ENCODE measurements around the gene BCL11B. TPM values are rescaled to one million over a fixed set of nuclear protein-coding genes. Genes with fewer than 3 reads are reported as not detected.

The BCL11B gene
- total and polyA plus RNA-seq, 2 of the 8 experiments (the other 6 are each of a cell fraction or from before 2014, with no cell fraction given) = 0.63 to 5.9 TPM

- TF ChIP-seq RBBP5 (IDR thresholded peaks at IDR 0.05; ENCODE audit: borderline replicate concordance, low read depth, low read length) (no peak), POLR2A (IDR thresholded peaks at IDR 0.05; ENCODE audit: control extremely low read depth in 1 of 2, low read depth in 2 of 2, low read length in 2 of 2) (no peak), TAF7 (optimal IDR thresholded peaks at IDR 0.05; ENCODE audit: borderline replicate concordance, low read depth, low read length) (no peak)
These were observed 126.7 kb downstream of the BCL11B start (continued) for GRCh38 chr14:99145307-99145706.

All from H1 (cell line).